ENCODE data around the gene PTPN9.
"Not testable (repeated sequence)": the region's sequence is repeated elsewhere in the genome, so short reads cannot be mapped to it uniquely, and the experiment has no call there.

PTPN9 gene

GRCh38 chr15:75446151-75446550 is 133.0 kb downstream of the PTPN9 start:
- Mint-ChIP-seq H3K4me1 (ENCODE audit: low read depth) (peaks cover 25% of the 10 kb centered on the region), H3K4me3 (peak overlapping the region; percentile 9), H3K27ac (peak overlapping the region; percentile 65), H3K27me3 (ENCODE audit: low read depth) (no peaks in the 10 kb centered on the region), H3K9me3 (no peaks in the 10 kb centered on the region), H3K36me3 (ENCODE audit: low read depth) (peaks cover 11% of the 10 kb centered on the region)

DNA sequence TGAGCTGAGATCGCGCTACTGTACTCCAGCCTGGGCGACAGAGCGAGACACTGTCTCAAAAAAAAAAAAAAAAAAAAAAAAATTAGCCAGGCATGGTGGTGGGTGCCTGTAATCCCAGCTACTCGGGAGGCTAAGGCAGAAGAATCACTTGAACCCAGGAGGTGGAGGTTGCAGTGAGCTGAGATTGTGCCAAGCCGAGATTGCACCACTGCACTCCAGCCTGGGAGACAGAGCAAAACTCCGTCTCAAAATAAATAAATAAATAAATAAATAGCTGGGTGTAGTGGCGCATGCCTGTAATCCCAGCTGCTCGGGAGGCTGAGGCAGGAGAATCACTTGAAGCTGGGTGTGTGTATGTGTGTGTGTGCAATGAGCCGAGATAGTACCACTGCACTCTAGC is 133.8 kb downstream of the PTPN9 start:
- not testable (repeated sequence) for H3K27ac Mint-ChIP-seq; H3K4me3 Mint-ChIP-seq; H3K9me3 Mint-ChIP-seq; H3K27me3 Mint-ChIP-seq (ENCODE audit: low read depth)
- Mint-ChIP-seq H3K4me1 (ENCODE audit: low read depth) (peaks cover 24% of the 10 kb centered on the region), H3K36me3 (ENCODE audit: low read depth) (peaks cover 12% of the 10 kb centered on the region)

DNA sequence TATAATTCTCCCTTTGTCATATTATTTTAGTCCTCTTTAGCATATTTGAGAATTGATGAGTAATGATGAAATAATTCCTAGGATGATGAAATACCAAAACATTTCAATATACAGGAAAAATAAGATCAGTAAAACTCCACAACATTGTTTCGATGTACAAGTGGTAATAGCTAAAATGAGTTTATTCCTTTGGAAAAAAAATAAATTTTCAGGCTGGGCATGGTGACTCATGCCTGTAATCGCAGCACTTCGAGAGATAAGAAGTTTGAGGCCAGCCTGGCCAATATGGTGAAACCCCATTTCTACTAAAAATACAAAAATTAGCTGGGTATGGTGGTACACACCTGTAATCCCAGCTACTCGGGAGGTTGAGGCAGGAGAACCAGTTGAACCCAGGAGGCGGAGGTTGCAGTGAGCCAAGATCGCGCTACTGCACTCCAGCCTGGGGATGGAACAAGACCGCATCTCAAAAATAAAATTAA is 135.1 kb downstream of the PTPN9 start:
- not testable (repeated sequence) for H3K27ac Mint-ChIP-seq; H3K27me3 Mint-ChIP-seq (ENCODE audit: low read depth); H3K9me3 Mint-ChIP-seq; H3K4me3 Mint-ChIP-seq
- Mint-ChIP-seq H3K36me3 (ENCODE audit: low read depth) (peaks cover 13% of the 10 kb centered on the region), H3K4me1 (ENCODE audit: low read depth) (peaks cover 20% of the 10 kb centered on the region)

GRCh38 chr15:75437721-75438120 is 141.4 kb downstream of the PTPN9 start:
- no peak overlapping the region for H3K27ac Mint-ChIP-seq
- peaks cover 15% of the 10 kb centered on the region for H3K4me1 Mint-ChIP-seq (ENCODE audit: low read depth)
- H3K27me3 Mint-ChIP-seq (ENCODE audit: low read depth) = no peaks in the 10 kb centered on the region
- H3K9me3 Mint-ChIP-seq = no peaks in the 10 kb centered on the region
- H3K36me3 Mint-ChIP-seq (ENCODE audit: low read depth) = peaks cover 20% of the 10 kb centered on the region
- no peak overlapping the region for H3K4me3 Mint-ChIP-seq

DNA sequence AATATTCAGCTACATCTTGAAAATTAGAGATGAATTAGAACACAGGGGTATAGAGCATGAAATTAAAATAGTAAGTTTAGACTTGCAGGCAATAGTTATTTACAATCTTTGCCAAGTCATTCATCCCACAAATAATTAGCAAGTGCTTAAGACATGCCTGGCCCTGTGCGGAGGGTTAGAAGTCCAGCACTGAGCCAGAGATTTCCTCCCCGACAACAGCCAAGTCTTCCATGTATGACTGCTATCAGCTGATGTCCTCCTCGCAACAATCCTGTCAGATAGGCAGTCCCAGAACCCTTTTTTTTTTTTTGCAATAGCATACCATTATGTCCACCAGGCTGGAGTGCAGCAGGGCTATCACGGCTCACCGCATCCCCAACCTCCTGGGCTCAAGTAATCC is 142.2 kb downstream of the PTPN9 start:
- peaks cover 20% of the 10 kb centered on the region for H3K36me3 Mint-ChIP-seq (ENCODE audit: low read depth)
- H3K4me3 Mint-ChIP-seq = no peak overlapping the region
- H3K9me3 Mint-ChIP-seq = no peaks in the 10 kb centered on the region
- no peaks in the 10 kb centered on the region for H3K27me3 Mint-ChIP-seq (ENCODE audit: low read depth)
- peaks cover 15% of the 10 kb centered on the region for H3K4me1 Mint-ChIP-seq (ENCODE audit: low read depth)
- H3K27ac Mint-ChIP-seq = no peak overlapping the region

DNA sequence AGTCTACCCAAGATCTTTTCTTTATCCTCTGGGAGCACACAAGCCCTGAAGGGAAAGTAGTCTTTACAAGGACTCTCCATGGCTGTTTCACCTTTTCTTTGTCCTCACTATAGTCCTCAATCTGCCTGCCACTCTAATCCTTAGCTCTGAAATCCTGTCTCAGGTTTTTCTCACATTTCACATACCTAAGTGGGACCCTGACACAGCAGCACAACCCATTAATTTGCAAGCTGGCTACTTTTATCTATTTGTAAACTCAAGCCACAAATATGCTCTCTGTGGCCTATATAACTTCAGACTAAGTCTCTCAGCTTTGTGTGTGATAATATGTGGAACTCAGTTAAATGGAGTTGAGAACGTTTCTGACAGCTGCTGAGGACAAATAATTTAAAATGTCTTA is 147.4 kb downstream of the PTPN9 start:
- H3K36me3 Mint-ChIP-seq (ENCODE audit: low read depth) = peaks cover 17% of the 10 kb centered on the region
- H3K4me1 Mint-ChIP-seq (ENCODE audit: low read depth) = peaks cover 13% of the 10 kb centered on the region
- H3K27ac Mint-ChIP-seq = no peak overlapping the region
- H3K27me3 Mint-ChIP-seq (ENCODE audit: low read depth) = no peaks in the 10 kb centered on the region
- no peak overlapping the region for H3K4me3 Mint-ChIP-seq
- H3K9me3 Mint-ChIP-seq = no peaks in the 10 kb centered on the region

- no peak overlapping the region for H3K4me3 Mint-ChIP-seq
- H3K36me3 Mint-ChIP-seq (ENCODE audit: low read depth) = peaks cover 17% of the 10 kb centered on the region
- peaks cover 15% of the 10 kb centered on the region for H3K4me1 Mint-ChIP-seq (ENCODE audit: low read depth)
- no peak overlapping the region for H3K27ac Mint-ChIP-seq
- no peaks in the 10 kb centered on the region for H3K27me3 Mint-ChIP-seq (ENCODE audit: low read depth)
- no peaks in the 10 kb centered on the region for H3K9me3 Mint-ChIP-seq
These were observed 147.8 kb downstream of the PTPN9 start for GRCh38 chr15:75431270-75431669.

DNA sequence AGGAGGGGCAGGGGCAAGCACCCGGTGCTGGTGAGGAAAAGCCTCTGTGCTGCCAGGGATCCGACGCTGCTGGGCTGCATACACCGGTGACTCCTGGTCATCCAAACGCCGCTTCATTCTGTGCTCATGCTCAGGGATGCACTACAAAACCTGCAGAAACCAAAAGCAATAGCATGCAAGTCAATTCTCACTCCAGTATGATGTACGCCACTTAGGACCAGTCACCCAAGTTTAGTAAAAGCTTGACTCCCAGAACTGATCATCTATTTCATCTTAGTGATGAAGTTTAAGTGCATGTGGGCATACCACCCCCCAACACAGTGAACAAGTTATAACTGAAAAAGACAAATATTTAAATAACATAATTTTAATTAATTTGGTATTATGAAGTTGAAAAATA is 148.9 kb downstream of the PTPN9 start:
- no peak overlapping the region for H3K27ac Mint-ChIP-seq
- H3K4me3 Mint-ChIP-seq = no peak overlapping the region
- H3K27me3 Mint-ChIP-seq (ENCODE audit: low read depth) = no peaks in the 10 kb centered on the region
- peaks cover 19% of the 10 kb centered on the region for H3K4me1 Mint-ChIP-seq (ENCODE audit: low read depth)
- H3K36me3 Mint-ChIP-seq (ENCODE audit: low read depth) = peaks cover 20% of the 10 kb centered on the region
- H3K9me3 Mint-ChIP-seq = no peaks in the 10 kb centered on the region

DNA sequence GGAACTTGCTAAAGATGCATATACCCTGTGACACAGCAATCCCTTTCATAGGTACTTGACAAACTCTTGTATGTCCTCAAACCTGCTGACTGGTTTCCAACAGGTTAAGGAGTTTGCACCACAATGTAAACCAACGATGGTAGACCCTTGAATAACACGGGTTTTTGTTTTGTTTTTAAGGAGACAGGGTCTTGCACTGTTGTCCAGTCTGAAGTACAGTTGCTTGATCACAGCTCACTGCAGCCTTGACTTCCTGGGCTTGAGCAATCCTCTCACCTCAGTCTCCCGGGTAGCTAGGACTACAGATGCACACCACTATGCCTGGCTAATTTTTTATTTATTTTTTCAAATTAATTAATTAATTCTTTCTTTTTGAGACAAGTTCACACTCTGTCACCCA is 151.0 kb downstream of the PTPN9 start:
- peaks cover 14% of the 10 kb centered on the region for H3K4me1 Mint-ChIP-seq (ENCODE audit: low read depth)
- no peak overlapping the region for H3K4me3 Mint-ChIP-seq
- H3K36me3 Mint-ChIP-seq (ENCODE audit: low read depth) = peaks cover 15% of the 10 kb centered on the region
- H3K27ac Mint-ChIP-seq = no peak overlapping the region
- no peaks in the 10 kb centered on the region for H3K9me3 Mint-ChIP-seq
- no peaks in the 10 kb centered on the region for H3K27me3 Mint-ChIP-seq (ENCODE audit: low read depth)

- H3K9me3 Mint-ChIP-seq = no peaks in the 10 kb centered on the region
- H3K4me1 Mint-ChIP-seq (ENCODE audit: low read depth) = peaks cover 11% of the 10 kb centered on the region
- peaks cover 22% of the 10 kb centered on the region for H3K36me3 Mint-ChIP-seq (ENCODE audit: low read depth)
- H3K4me3 Mint-ChIP-seq = no peak overlapping the region
- H3K27ac Mint-ChIP-seq = peak overlapping the region; percentile 2
- H3K27me3 Mint-ChIP-seq (ENCODE audit: low read depth) = no peaks in the 10 kb centered on the region
These were observed 153.1 kb downstream of the PTPN9 start for GRCh38 chr15:75425966-75426500.

GRCh38 chr15:75422554-75422953 is 156.6 kb downstream of the PTPN9 start:
- no peaks in the 10 kb centered on the region for H3K27me3 Mint-ChIP-seq (ENCODE audit: low read depth)
- no peaks in the 10 kb centered on the region for H3K9me3 Mint-ChIP-seq
- H3K4me1 Mint-ChIP-seq (ENCODE audit: low read depth) = peaks cover 9% of the 10 kb centered on the region
- H3K4me3 Mint-ChIP-seq = no peak overlapping the region
- H3K36me3 Mint-ChIP-seq (ENCODE audit: low read depth) = peaks cover 17% of the 10 kb centered on the region
- no peak overlapping the region for H3K27ac Mint-ChIP-seq

DNA sequence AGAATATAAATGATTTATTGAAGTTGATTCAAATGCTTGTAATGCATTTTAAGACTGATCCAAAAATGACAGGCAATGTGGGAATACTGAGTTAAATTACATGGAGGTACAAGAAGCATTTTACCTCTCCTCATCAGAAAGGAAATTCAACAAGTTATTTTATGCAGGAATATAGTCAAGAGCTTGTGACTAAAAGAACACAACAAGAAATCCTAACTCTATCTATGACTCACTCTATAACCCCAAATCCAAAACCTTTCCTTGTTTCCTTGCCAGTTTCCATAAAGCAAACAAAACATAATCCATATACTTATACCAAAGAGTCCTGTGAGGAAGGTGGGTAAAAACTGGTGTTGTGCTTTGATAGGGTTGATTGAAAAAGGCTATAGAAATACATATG is 158.4 kb downstream of the PTPN9 start:
- H3K4me3 Mint-ChIP-seq = no peak overlapping the region
- H3K36me3 Mint-ChIP-seq (ENCODE audit: low read depth) = peaks cover 17% of the 10 kb centered on the region
- no peak overlapping the region for H3K27ac Mint-ChIP-seq
- no peaks in the 10 kb centered on the region for H3K9me3 Mint-ChIP-seq
- no peaks in the 10 kb centered on the region for H3K27me3 Mint-ChIP-seq (ENCODE audit: low read depth)
- peaks cover 14% of the 10 kb centered on the region for H3K4me1 Mint-ChIP-seq (ENCODE audit: low read depth)

GRCh38 chr15:75416584-75416983 is 162.5 kb downstream of the PTPN9 start:
- H3K4me3 Mint-ChIP-seq = no peak overlapping the region
- peaks cover 15% of the 10 kb centered on the region for H3K4me1 Mint-ChIP-seq (ENCODE audit: low read depth)
- H3K9me3 Mint-ChIP-seq = no peaks in the 10 kb centered on the region
- H3K27me3 Mint-ChIP-seq (ENCODE audit: low read depth) = no peaks in the 10 kb centered on the region
- H3K27ac Mint-ChIP-seq = peak overlapping the region; percentile 36
- peaks cover 29% of the 10 kb centered on the region for H3K36me3 Mint-ChIP-seq (ENCODE audit: low read depth)

Measured in T-helper 1 cell treated with Interleukin-12 subunit alpha and Interleukin-12 subunit beta and Interleukin-4 antibody, amounts not matched to agents 30 μg/mL and 1 μg/mL, for 36 hours (primary cell).